Measurements from ENCODE around the gene TNPO3.

Gene TNPO3

DNA sequence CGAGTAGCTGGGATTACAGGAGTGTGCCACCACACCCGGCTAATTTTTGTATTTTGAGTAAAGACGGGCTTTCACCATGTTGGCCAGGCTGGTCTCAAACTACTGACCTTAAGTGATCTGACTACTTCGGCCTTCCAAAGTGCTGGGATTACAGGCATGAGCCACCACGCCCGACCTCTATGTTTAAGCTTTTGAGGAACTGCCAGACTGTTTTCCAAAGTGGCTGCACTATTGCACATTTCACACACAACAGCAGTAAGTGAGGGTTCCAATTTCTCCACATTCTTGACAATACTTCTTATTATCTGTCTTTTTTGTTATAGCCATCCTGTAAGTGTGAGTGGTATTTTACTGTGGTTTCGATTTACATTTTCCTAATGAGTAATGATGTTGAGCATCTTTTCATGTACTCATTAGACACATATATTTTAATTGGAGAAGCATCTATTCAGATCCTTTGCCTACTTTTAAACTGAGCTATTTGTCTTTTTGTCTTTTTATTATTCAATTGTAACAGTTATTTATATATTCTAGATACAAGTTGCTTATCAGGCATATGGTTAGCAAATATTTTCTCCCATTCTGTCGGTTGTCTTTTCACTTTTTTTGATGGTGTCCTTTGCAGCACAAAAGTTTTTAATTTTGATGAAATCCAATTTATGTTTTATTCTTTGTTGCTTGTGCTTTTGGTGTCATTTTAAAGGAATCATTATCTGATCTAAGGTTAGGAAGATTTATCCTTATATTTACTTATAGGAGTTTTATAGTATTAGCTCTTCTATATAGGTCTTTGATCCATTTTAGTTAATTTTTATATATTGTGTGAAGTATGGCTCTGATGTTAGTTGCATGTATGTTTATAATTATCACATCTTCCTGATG, 130.0 kb downstream of the TNPO3 start:
- in situ Hi-C loops (cut with MboI; ENCODE audit: low sequenced_read_pairs) = loop anchor here (25.0 kb wide), 1 partner anchor 162 kb away; no protein-coding TSS in a partner anchor

DNA sequence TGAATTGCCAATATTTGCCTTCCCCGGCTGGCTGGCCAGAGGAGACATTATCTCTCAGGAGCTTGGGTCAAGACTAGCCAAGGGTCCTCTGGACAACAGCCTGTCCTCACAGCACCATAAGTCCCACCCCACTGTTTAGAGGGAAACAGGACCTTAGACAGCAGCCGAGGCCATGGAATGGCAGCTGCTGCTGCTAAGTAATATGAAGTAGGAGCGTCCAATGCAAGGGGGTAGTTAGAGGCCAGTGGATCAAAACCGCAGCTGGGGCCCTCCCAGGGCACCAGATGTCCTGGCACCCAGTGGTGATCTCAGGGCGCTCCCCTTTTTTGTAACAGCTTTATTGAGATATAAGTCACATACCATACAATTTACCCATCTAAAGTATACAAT, 131.5 kb downstream of the TNPO3 start:
- in situ Hi-C loops (cut with MboI; ENCODE audit: low sequenced_read_pairs) = loop anchor here (25.0 kb wide), 1 partner anchor 164 kb away; no protein-coding TSS in a partner anchor

DNA sequence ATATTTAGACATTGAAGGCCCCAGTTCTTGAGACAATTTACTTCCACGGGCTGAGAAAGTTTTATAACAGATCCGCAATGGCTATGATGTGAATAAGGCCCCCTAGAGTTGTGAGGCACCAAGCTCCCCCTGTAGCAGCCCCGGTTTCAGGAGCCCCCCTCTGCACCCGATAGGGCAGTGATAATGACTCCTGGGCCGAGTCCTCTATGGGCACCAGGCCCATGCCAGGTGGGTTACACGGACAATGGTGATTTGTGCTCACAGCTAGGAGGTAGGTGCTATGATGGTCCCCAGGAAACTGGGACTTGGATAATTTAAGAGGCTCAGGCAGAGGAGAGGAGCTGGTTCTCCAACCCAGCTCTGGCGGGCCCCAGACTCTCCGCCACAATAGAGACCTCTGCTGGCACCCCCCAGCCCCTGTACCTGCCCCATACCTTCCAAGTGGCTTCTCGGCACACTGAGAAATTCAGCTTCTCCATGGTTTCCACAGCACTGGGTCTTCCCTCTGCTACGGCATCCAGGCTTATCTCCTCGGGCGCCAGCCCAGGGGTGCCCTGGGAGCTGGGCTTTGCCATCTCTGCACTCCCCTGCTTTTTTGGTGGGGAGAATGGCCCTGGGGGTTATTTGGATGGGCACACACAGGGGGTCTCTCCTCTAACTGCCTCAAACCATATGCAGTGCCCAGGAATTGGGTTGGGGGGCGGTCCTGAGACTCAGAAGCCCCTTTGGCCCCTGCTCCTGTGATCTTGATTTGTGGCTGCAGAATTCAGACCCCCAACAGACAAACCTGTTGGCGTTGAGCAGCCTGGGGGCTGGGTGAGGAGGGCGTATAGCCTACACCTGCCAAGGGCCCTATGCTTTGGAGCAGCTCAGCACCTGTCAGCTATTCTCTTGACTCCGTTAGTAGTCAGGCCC, 132.2 kb downstream of the TNPO3 start:
- in situ Hi-C loops (cut with MboI; ENCODE audit: low sequenced_read_pairs) = loop anchor here (25.0 kb wide), 1 partner anchor 165 kb away; no protein-coding TSS in a partner anchor

DNA sequence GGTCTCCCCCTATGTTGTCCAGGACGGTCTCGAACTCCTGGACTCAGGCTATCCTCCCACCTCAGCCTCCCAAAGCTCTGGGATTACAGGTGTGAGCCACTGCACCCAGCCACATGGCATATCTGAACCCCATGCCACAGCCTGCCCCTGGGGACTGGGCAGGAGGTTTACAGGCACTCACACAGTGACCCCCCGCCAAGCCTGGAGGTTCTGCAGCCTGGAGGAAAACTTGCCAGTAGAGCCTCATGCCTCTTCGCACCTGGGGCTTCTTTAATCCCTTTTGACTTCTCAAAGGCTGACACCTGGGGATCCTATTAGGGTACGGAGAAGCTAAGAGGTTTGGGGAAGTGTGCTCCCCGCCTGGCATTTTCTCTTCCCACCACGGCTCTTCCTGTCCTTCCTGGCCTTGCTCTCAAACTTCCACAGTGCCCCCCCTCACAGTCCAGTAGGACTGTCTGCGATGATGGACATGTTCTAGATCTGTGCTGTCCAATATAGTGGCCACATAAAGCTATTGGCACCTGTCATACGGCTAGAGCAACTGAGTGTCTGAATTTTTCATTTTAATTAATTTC, 133.0 kb downstream of the TNPO3 start:
- in situ Hi-C loops (cut with MboI; ENCODE audit: low sequenced_read_pairs) = loop anchor here (25.0 kb wide), 1 partner anchor 165 kb away; no protein-coding TSS in a partner anchor

DNA sequence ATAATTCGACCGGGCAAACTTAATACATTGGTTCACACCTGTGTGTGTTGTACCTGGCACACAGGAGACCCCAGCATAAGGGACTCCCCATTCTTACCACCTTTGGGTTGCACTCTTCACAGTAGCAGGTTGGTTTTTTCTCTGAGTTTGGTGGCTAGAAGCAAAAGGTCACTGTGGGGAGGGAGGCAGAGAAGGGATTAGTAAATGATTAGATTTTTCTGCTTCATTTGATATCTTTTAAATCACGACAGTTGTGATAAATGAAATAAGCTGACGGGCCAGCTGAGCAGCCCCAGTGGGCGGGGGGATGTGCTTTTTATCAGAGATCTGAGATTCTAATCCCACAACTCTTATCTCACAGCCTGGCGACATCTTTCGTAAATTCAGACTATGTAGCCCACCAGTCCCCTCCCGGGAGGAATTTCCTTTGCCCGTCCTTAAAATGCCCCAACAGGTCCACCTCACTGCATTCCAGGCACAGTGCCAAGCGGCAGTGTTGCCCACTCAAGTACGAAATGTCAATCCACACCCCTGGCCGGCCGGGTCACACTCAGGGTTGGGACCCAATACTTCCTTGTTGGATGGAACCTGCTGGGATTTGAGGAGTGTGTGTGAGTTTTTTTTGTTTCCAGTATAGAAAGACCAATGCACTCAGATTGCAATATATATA, 133.9 kb downstream of the TNPO3 start:
- in situ Hi-C loops (cut with MboI; ENCODE audit: low sequenced_read_pairs) = loop anchor here (25.0 kb wide), 1 partner anchor 166 kb away; no protein-coding TSS in a partner anchor

DNA sequence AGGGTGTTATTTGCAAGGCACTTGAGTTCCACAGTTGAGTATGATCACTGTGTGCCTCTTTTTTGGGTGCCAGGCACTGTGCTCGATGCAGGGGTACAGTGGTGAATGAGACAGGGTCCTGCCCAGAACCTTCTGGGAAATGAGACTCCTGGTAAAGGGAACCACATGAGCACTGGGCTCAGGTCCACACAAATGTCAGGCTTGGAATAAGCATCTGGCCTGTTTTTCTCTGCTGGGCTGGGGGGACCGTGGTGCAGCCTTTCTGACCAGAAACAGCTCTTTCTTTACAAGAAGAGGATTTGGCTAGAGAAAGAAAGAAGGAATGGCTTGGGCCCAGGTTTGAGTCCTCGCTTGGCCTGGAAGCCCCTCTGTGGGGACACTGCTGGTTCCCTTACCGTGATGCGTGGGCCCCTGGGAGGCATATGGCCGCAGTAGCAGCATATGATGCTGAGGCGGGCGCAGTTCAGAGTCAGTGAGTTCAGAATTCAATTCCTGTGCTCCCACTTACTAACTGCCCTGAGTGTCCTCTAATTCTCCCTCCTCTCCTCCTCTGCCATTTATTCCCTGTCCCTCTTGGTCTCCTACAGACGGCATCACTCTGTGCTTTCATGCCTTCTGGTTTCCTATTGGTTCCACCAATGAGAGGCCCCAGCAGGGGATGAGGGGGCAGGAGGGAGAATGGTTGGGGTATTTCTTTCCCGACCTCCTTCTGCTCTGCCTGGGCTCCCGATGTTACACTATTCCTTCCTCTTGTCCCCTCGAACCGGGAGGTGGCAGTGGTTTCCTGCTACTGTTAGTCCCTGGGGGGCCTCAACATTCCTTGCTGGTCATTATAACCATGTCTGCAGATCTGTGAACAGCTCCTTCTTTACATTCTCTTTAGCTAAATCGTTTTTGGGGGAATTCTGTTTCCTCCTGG, 134.8 kb downstream of the TNPO3 start:
- in situ Hi-C loops (cut with MboI; ENCODE audit: low sequenced_read_pairs) = loop anchor here (25.0 kb wide), 1 partner anchor 167 kb away; no protein-coding TSS in a partner anchor

DNA sequence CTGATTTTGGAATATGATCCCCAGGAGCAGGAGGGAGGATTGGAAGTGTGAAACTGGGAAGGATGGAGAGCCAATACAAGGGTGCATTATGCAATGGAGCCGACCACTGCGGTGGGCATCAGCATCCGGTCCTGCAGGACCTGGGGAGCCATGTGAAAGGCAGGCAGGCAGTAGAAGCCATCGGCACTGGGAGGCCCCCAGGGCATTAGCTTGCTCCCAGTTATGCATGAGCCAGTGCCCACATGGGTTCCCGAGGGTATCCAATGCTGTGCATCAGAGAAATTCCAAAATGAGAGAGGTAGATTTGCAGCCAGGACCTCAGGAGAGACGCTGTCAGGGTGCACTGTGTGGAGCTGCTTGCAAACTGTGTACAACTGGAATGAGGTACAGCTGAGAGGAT, 135.7 kb downstream of the TNPO3 start:
- in situ Hi-C loops (cut with MboI; ENCODE audit: low sequenced_read_pairs) = loop anchor here (25.0 kb wide), 1 partner anchor 168 kb away; no protein-coding TSS in a partner anchor

DNA sequence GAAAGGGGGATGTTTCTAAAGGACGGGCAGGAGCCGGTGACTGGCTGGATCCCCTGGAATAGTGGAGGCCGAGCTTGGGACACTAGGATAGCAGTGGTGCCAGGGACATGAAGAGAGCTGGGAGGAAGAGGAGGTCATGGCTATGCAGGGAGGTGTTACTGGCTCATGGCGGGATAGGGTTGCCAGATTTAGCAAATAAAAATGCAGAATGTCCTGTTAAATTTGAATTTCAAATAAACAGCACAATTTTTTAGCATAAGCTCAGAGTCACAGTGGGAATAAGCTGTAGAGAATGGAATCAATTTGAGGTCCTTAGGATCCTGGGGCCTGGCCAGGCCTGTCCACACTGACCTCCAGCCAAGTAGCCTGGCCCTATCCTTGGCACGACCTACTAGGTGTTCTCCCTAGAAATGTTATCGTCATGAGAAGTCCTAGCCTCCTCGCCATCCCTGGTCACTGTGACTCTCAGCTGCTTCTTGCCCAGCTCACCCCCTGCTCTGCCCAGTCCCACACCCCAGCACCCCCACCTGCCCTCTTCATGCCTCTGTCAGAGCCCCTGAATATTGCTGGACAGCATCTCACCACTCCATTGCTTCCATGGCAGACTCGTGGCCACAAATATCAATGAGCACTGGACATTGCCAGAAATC, 136.8 kb downstream of the TNPO3 start:
- in situ Hi-C loops (cut with MboI; ENCODE audit: low sequenced_read_pairs) = loop anchor here (25.0 kb wide), 1 partner anchor 169 kb away; no protein-coding TSS in a partner anchor

DNA sequence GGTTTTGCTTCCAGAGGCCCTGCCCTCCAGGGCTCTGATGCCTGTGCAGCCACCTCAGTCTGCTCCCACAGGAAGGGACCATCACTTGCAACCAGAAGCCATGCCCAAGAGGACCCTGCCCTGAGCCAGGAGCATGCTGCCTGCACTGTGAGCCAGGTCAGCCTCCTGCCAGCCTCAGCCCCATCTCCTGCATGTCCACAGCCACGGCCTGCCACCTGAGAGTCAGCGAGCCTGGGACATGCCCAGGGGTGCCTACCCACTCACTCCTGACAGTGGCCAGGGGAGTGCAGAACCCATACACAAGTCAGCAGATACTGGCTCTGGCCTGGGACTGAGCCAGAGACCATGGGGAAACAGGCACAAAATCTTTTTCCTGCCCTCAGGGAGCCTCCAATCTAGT, 137.8 kb downstream of the TNPO3 start:
- in situ Hi-C loops (cut with MboI; ENCODE audit: low sequenced_read_pairs) = loop anchor here (25.0 kb wide), 1 partner anchor 170 kb away; no protein-coding TSS in a partner anchor

DNA sequence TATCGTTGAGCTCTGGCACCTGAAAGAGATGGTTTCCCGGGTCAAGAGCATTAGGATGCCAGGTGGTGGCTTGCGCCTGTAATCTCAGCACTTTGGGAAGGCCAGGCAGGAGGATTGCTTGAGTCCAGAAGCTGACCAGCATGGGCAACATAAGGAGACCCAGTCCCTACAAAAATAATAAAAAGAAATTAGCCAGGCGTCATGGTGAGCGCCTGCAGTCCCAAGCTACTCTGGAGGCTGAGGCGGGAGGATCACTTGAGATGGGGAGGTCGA, 138.3 kb downstream of the TNPO3 start:
- in situ Hi-C loops (cut with MboI; ENCODE audit: low sequenced_read_pairs) = loop anchor here (25.0 kb wide), 1 partner anchor 171 kb away; no protein-coding TSS in a partner anchor

DNA sequence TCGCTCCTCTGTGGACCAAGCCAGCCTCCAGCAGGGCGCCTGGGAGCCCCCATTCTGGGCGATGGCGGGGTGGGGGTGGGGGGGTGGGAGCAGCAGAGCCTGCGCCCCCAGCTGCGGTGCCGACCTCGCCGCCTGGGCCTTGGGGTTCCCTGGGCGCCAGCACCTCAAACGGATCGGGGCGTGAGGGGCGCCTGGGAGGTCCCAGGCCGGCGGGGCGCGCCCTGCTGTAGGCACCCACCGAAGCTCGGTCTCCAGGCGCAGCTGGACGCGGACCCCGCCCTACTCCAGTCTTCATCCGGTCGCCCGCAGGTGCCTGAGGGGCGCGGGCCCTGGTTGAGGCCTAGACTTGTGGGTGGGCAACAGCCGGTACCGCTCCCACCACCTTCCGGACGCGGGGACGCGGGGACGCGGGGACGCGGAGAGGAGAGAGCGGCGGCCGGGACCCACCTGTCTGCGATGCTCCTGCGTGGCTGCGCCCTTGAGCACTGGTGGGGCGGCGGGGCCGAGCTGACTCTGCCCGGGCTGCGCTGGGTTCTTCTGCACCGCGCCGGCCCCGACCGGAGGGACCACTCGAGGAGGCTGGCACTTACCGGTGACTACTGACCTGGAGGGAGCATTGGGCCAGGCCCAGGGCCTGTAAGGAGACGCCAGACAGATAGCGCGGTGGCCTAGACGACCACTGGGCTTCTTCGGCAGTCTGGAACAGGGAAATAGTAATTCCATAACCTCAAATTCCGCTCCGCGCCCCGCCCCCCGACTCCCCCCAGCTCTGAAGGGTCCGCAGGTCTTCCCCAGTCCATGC, 138.9 kb downstream of the TNPO3 start:
- in situ Hi-C loops (cut with MboI; ENCODE audit: low sequenced_read_pairs) = loop anchor here (25.0 kb wide), 1 partner anchor 171 kb away; no protein-coding TSS in a partner anchor

DNA sequence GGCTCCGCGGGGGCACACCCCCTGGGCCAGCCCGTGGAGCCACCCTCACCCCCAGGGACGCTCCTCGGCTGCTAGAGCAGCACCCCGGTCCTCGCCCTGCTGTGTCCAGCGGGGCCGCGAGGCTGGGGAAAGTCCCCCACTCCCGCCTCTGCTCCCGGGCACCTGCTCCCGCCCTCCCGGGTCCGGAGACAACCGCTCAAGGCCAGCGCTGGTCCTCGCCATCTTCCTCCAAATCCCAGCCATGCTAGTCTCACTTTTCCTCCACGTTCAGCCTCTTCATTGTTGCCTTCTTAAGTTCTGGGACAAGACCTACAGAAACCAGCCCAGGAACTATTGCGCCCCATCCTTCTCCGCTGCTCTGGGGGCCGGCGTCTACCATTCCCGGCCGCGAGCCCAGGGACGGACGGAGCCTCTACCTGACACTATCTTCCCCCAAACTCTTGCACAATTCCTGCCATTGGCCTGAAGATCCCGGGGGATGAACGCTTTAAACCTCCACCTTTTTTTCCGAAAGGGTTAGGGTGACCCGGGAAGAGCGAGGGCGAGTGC, 139.6 kb downstream of the TNPO3 start:
- in situ Hi-C loops (cut with MboI; ENCODE audit: low sequenced_read_pairs) = loop anchor here (25.0 kb wide), 1 partner anchor 172 kb away; no protein-coding TSS in a partner anchor

DNA sequence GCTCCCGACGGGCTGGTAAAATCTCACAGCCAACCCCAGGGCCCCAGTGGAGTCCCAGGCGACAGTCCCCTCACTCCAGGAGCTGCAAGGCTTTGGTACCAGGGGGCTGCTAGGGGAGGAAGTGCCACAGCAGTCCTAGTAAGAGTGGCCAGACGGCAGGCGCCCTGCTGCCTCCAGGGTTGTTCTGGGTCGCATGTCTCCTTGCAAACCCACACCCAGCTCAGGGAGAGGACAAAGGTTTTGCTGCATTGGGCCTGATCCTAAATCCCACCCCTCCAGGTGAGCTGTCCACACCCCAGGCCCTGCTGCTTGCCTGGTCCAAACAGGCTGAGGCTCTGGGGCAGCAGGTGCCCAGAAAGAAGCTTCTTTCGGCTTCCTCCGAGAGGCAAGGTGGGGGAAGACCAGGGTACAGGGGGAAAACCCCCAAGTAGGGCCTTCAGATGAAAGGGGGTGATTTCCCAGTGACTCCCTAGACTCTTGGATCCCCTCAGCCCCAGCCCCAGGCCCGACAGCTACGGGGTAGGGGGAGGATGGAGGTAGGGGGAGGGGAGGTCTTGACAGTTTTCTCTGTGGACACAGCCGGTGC, 140.3 kb downstream of the TNPO3 start:
- in situ Hi-C loops (cut with MboI; ENCODE audit: low sequenced_read_pairs) = loop anchor here (25.0 kb wide), 1 partner anchor 173 kb away; no protein-coding TSS in a partner anchor

DNA sequence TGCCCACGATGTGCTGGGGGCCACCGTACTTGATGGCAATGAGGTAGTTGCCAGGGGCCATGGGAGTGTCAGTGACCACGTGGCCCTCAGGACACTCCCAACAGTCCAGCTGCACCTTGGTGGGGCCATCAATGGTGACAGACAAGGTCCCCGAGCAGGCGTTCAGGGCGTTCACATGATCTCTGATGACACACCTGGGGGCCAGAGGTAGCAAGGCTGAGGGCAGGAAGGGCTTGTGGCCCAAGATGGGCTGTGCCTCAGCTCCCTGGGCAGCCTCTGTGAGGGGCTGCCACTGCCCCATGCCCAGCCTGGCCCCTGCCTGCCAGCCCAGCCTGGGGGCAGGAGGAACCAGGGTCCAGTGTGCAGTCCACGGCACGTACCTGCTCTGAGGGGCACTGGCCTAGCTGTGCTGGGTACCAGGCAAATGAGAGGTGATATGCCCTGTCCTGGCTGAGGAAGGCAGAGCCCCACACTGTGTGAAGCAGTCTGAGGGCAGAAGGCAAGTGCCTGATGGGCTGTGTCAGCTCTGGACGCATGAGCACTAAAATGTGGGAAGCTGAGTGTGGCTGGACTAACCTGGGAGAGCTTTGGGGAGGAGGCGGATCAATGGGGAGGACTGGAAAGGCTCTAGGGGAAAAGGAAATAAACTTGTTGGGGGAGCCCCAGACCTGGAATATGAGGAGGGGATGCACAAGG, 140.9 kb downstream of the TNPO3 start:
- in situ Hi-C loops (cut with MboI; ENCODE audit: low sequenced_read_pairs) = loop anchor here (25.0 kb wide), 1 partner anchor 173 kb away; no protein-coding TSS in a partner anchor

DNA sequence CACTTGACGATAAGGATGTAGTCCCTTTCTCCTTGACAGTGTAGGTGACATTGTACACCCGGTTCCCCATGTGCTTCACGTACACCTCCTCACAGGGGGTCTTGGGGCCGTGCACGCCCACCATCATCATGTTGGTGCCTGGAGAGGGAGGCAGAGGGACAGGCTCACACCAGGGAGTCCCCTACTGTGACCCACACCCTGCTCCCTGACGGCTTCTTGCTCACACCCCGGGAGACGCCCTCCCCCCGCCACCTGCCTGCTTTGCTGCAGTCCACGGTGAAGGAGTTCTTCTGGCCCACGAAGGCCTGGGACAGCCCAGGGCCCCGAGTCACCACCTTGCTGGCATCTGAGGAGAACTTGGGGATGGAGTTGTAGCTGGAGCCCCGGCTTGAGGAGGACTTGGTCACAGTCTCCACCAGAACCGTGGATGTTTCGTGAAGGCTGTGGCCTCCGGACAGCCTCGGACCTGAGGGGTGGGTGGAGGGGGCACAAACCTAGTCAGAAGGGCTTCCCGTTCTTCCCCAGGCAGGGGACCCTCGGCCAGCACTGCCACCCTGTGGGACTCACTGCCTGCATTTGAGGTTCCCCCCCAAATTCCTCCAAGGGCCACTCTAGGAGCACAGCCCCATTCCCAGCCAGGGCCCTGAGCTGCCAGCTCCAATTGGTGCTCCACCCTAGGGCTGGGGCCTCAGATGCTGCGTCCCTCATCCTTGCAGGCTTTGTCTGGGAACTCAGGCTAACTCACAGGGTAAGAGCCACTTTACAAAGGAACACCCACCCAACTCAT, 142.0 kb downstream of the TNPO3 start:
- in situ Hi-C loops (cut with MboI; ENCODE audit: low sequenced_read_pairs) = loop anchor here (25.0 kb wide), 1 partner anchor 174 kb away; no protein-coding TSS in a partner anchor

All from HL-60/S4 (cell line).